Right atrium auricular region (tissue), 2 donors: ENCODE data around the gene GPC6. TPM values are rescaled to one million over a fixed set of nuclear protein-coding genes. Genes with fewer than 3 reads are reported as not detected.

Source experiments
- DNase-seq: peaks from one replicate; pipeline ENCODE4 v3.0.0-alpha.2; 2019; ENCODE audit warnings: low spot score
- H3K27ac ChIP-seq, 2 donors: fragments of 200-600 bp; sonication (generic); 1 replicate in 1 of 2; 2 replicates in 1 of 2; pipeline ENCODE4 v1.5.1; 2016 to 2019
- H3K27me3 ChIP-seq, 2 donors: fragments of 200-600 bp; sonication (generic); one replicate each; pipeline versions ENCODE4 v1.5.1 to v1.6.0; 2017 to 2019
- H3K36me3 ChIP-seq: fragments of 200-600 bp; sonication (generic); one replicate; pipeline ENCODE4 v1.5.1; 2016
- H3K4me1 ChIP-seq, 2 donors: fragments of 200-600 bp; sonication (generic); one replicate each; pipeline versions ENCODE4 v1.5.1 to v1.6.0; 2017 to 2019
- H3K4me3 ChIP-seq, 2 donors: fragments of 200-600 bp; sonication (generic); 1 replicate in 1 of 2; 2 replicates in 1 of 2; pipeline ENCODE4 v1.5.1; 2017 to 2019; ENCODE audit warnings: mild to moderate bottlenecking in 1 of 2, moderate library complexity in 1 of 2
- H3K9me3 ChIP-seq, 2 donors: fragments of 200-600 bp; sonication (generic); one replicate each; pipeline ENCODE4 v1.5.1; 2019
- CTCF ChIP-seq, 2 donors: fragments of 200-600 bp; sonication (generic); IDR thresholded peaks; one replicate each; pipeline ENCODE4 v1.5.1; 2019; ENCODE audit warnings: antibody characterized with exemption in 2 of 2
- total RNA-seq, 2 donors: library from RNA; depleted of rRNA; stranded (reverse); fragments of >200 nt; gene quantifications; one replicate each; pipeline ENCODE4 v1.1.0, GENCODE V29; 2016

The GPC6 gene
- total RNA-seq, 2 donors from 2014 or later: 1.3 to 3.8 TPM

GRCh38 chr13:93872786-93873347 is 646.3 kb downstream of the GPC6 start:
- H3K27me3 ChIP-seq: no peaks in the 10 kb centered on the region
- no peaks in the 10 kb centered on the region for H3K9me3 ChIP-seq
- H3K36me3 ChIP-seq: no peaks in the 10 kb centered on the region
- no peaks in the 10 kb centered on the region for H3K4me1 ChIP-seq
- H3K4me3 ChIP-seq: no peak overlapping the region
- DNase-seq: no peak
- no peak overlapping the region for H3K27ac ChIP-seq
- no peak for TF ChIP-seq CTCF (IDR thresholded peaks at IDR 0.05)

- H3K4me3 ChIP-seq: no peak overlapping the region
- no peaks in the 10 kb centered on the region for H3K36me3 ChIP-seq
- TF ChIP-seq CTCF (IDR thresholded peaks at IDR 0.05): no peak
- H3K9me3 ChIP-seq: peaks cover 0 to 8% of the 10 kb centered on the region in 2 donors
- no peaks in the 10 kb centered on the region for H3K4me1 ChIP-seq
- no peak overlapping the region for H3K27ac ChIP-seq
- no peaks in the 10 kb centered on the region for H3K27me3 ChIP-seq
- DNase-seq: no peak
These were observed 648.9 kb downstream of the GPC6 start for GRCh38 chr13:93875547-93875946.

- H3K27ac ChIP-seq: no peak overlapping the region
- no peaks in the 10 kb centered on the region for H3K27me3 ChIP-seq
- no peak overlapping the region for H3K4me3 ChIP-seq
- no peaks in the 10 kb centered on the region for H3K36me3 ChIP-seq
- no peaks in the 10 kb centered on the region for H3K4me1 ChIP-seq
- peaks cover 0 to 8% of the 10 kb centered on the region in 2 donors for H3K9me3 ChIP-seq
- DNase-seq: no peak
- no peak for TF ChIP-seq CTCF (IDR thresholded peaks at IDR 0.05)
These were observed 649.6 kb downstream of the GPC6 start for GRCh38 chr13:93876236-93876635.

GRCh38 chr13:93878675-93879074 is 652.1 kb downstream of the GPC6 start:
- Histone ChIP-seq H3K4me1 (no peaks in the 10 kb centered on the region), H3K27ac (no peak overlapping the region), H3K27me3 (no peaks in the 10 kb centered on the region), H3K4me3 (no peak overlapping the region), H3K9me3 (peaks cover 0 to 8% of the 10 kb centered on the region in 2 donors), H3K36me3 (no peaks in the 10 kb centered on the region)
- no peak for DNase-seq
- no peak for TF ChIP-seq CTCF (IDR thresholded peaks at IDR 0.05)

- no peak for DNase-seq
- H3K36me3 ChIP-seq: no peaks in the 10 kb centered on the region
- TF ChIP-seq CTCF (IDR thresholded peaks at IDR 0.05): no peak
- peaks cover 0 to 8% of the 10 kb centered on the region in 2 donors for H3K9me3 ChIP-seq
- no peak overlapping the region for H3K27ac ChIP-seq
- H3K4me1 ChIP-seq: no peaks in the 10 kb centered on the region
- H3K4me3 ChIP-seq: no peak overlapping the region
- H3K27me3 ChIP-seq: no peaks in the 10 kb centered on the region
These were observed 654.8 kb downstream of the GPC6 start for GRCh38 chr13:93881411-93881810.

GRCh38 chr13:93882086-93882651 is 655.6 kb downstream of the GPC6 start:
- no peak for DNase-seq
- Histone ChIP-seq H3K27ac (no peak overlapping the region), H3K4me1 (no peaks in the 10 kb centered on the region), H3K27me3 (no peaks in the 10 kb centered on the region), H3K4me3 (no peak overlapping the region), H3K9me3 (peaks cover 0 to 8% of the 10 kb centered on the region in 2 donors), H3K36me3 (no peaks in the 10 kb centered on the region)
- no peak for TF ChIP-seq CTCF (IDR thresholded peaks at IDR 0.05)
